K562 (cell line): ENCODE data around the gene TYW5. TPM values are rescaled to one million over a fixed set of nuclear protein-coding genes. Genes with fewer than 3 reads are reported as not detected.

Experiments
- ARNT ChIP-seq, 2 experiments: fragments of 450-650 bp; IDR thresholded peaks; 2 replicates each; pipeline ENCODE4 v1.6.1; 2016; ENCODE audit warnings: mild to moderate bottlenecking in 1 of 2
- ASH1L ChIP-seq: fragments of 450-650 bp; IDR thresholded peaks from 2 replicates; pipeline ENCODE4 v1.6.1; 2018; ENCODE audit warnings: borderline replicate concordance, mild to moderate bottlenecking, low read depth; ENCODE audit not compliant: partially characterized antibody
- ATF1 ChIP-seq, 2 experiments: fragments of 450-650 bp in 1 of 2; IDR thresholded peaks; 2 replicates each; pipeline ENCODE4 v1.6.1; 2016; ENCODE audit warnings: missing compliant biosample characterization in 1 of 2, missing genetic modification characterization in 1 of 2
- BCOR ChIP-seq: fragments of 450-650 bp; IDR thresholded peaks from 2 replicates; pipeline ENCODE4 v1.6.1; 2016
- C11orf30 ChIP-seq: fragments of 450-650 bp; IDR thresholded peaks from 2 replicates; pipeline ENCODE4 v1.6.1; 2016; ENCODE audit warnings: low read depth, mild to moderate bottlenecking
- CEBPG ChIP-seq, 3 experiments: fragments of 200-800 bp in 1 of 3; sonication (Bioruptor generic) in 1 of 3; sonication (generic) in 1 of 3; formaldehyde crosslinking in 1 of 3; IDR thresholded peaks in 2 of 3; conservative IDR thresholded peaks in 1 of 3; 2 replicates each; pipeline versions ENCODE4 v1.6.1 to v1.8.0; 2016 to 2022; ENCODE audit warnings: missing compliant biosample characterization in 2 of 3, missing genetic modification characterization in 2 of 3, mild to moderate bottlenecking in 1 of 3, missing genetic modification reagents in 1 of 3
- ETV1 ChIP-seq: fragments of 450-650 bp; conservative IDR thresholded peaks from 2 replicates; pipeline ENCODE4 v1.6.1; 2016; ENCODE audit warnings: missing genetic modification characterization, control low read depth, low read depth, missing compliant biosample characterization
- FIP1L1 ChIP-seq: fragments of 200-400 bp; formaldehyde crosslinking; IDR thresholded peaks from 2 replicates; pipeline ENCODE4 v1.6.1; 2018; ENCODE audit warnings: mild to moderate bottlenecking, low read depth, low read length; ENCODE audit not compliant: poor library complexity, severe bottlenecking
- GTF2A2 ChIP-seq: IDR thresholded peaks from 2 replicates; pipeline ENCODE4 v1.6.1; 2016; ENCODE audit warnings: mild to moderate bottlenecking, missing genetic modification characterization, missing compliant biosample characterization
- GTF2F1 ChIP-seq: IDR thresholded peaks from 2 replicates; pipeline ENCODE4 v1.6.1; 2011; ENCODE audit warnings: low read depth, low read length, improper control_type of control experiment
- HCFC1 ChIP-seq: IDR thresholded peaks from 2 replicates; pipeline ENCODE4 v1.6.1; 2012; ENCODE audit warnings: low read depth, low read length, improper control_type of control experiment
- NFIC ChIP-seq: fragments of 450-650 bp; IDR thresholded peaks from 2 replicates; pipeline ENCODE4 v1.6.1; 2017; ENCODE audit warnings: mild to moderate bottlenecking, inconsistent platforms
- NFYB ChIP-seq: IDR thresholded peaks from 2 replicates; pipeline ENCODE4 v1.6.1; 2011; ENCODE audit warnings: mild to moderate bottlenecking, moderate library complexity; ENCODE audit not compliant: insufficient read length; ENCODE audit errors: extremely low read depth
- POLR2G ChIP-seq: fragments of 200-400 bp; formaldehyde crosslinking; IDR thresholded peaks from 2 replicates; pipeline ENCODE4 v1.6.1; 2017; ENCODE audit warnings: low read depth, mild to moderate bottlenecking, antibody characterized with exemption, low read length, moderate library complexity
- POLR2H ChIP-seq: IDR thresholded peaks from 2 replicates; pipeline ENCODE4 v1.6.1; 2016; ENCODE audit warnings: missing genetic modification characterization, low read depth, mild to moderate bottlenecking, control low read depth, missing compliant biosample characterization, moderate library complexity
- SIN3B ChIP-seq: fragments of 450-650 bp; IDR thresholded peaks from 2 replicates; pipeline ENCODE4 v1.6.1; 2017; ENCODE audit warnings: low read depth, mild to moderate bottlenecking, moderate library complexity
- SIRT6 ChIP-seq: IDR thresholded peaks from one replicate; pipeline ENCODE4 v1.6.1; 2012; ENCODE audit warnings: low read depth, mild to moderate bottlenecking, control low read depth, inconsistent platforms, low read length, moderate library complexity
- SIX5 ChIP-seq, 2 experiments: IDR thresholded peaks; 2 replicates each; pipeline ENCODE4 v1.6.1; 2011; ENCODE audit warnings: low read length in 2 of 2, borderline replicate concordance in 1 of 2, low read depth in 1 of 2, mild to moderate bottlenecking in 1 of 2, moderate library complexity in 1 of 2; ENCODE audit not compliant: insufficient read depth in 1 of 2
- TAF1 ChIP-seq: IDR thresholded peaks from 2 replicates; pipeline ENCODE4 v1.6.1; 2011; ENCODE audit warnings: mild to moderate bottlenecking, low read length, moderate library complexity; ENCODE audit not compliant: insufficient read depth, control insufficient read depth, severe bottlenecking; ENCODE audit errors: extremely low read depth
- TAF7 ChIP-seq: fragments of 450-650 bp; IDR thresholded peaks from 2 replicates; pipeline ENCODE4 v1.6.1; 2016; ENCODE audit warnings: missing genetic modification characterization, missing compliant biosample characterization
- ZNF121 ChIP-seq: sonication (generic); formaldehyde crosslinking; conservative IDR thresholded peaks from 2 replicates; pipeline ENCODE4 v1.8.0; 2022; ENCODE audit warnings: missing genetic modification reagents
- ZNF77 ChIP-seq: fragments of 250-450 bp; sonication (Bioruptor Pico); IDR thresholded peaks from 2 replicates; pipeline ENCODE4 v1.5.0; 2020
- polyA plus RNA-seq, 8 experiments: library from polyadenylated mRNA; depleted of rRNA in 4 of 8; stranded (reverse) in 5 of 8; unstranded in 3 of 8; fragments of >200 nt; fragmentation: Nextera tagmentation in 2 of 8; fragmentation: Illumina TruSeq in 1 of 8; extraction: Ambion mirVana in 2 of 8; extraction: Trizol in 1 of 8; gene quantifications; 2 replicates each; pipeline versions ENCODE4 v1.2.1 to v1.2.3, GENCODE V29; 2011 to 2014; ENCODE audit warnings: inconsistent platforms in 1 of 8, missing spikeins in 1 of 8
- total RNA-seq, 7 experiments: library from RNA; depleted of rRNA in 6 of 7; stranded (reverse); fragments of >200 nt in 6 of 7; fragmentation: Illumina TruSeq in 2 of 7; extraction: Trizol in 2 of 7; gene quantifications; 2 replicates each; pipeline versions ENCODE4 v1.2.1 to v1.2.3, GENCODE V29; 2011 to 2021; ENCODE audit warnings: low replicate concordance in 1 of 7
- TF ChIP-seq, protein P1 (sequence below): sonication (generic); formaldehyde crosslinking; IDR thresholded peaks from 2 replicates; pipeline ENCODE4 v1.8.0; 2022; ENCODE audit warnings: missing genetic modification reagents, mild to moderate bottlenecking, borderline replicate concordance
- TF ChIP-seq, protein P2 (sequence below): sonication (generic); formaldehyde crosslinking; IDR thresholded peaks from 2 replicates; pipeline ENCODE4 v1.4.0; 2020; ENCODE audit warnings: mild to moderate bottlenecking, missing genetic modification reagents
- TF ChIP-seq, protein P3 (sequence below): sonication (generic); formaldehyde crosslinking; IDR thresholded peaks from 2 replicates; pipeline ENCODE4 v1.5.0; 2020; ENCODE audit warnings: missing genetic modification reagents

The TYW5 gene
- total and polyA plus RNA-seq, 9 of the 15 experiments (the other 6 are each of a cell fraction or from before 2014, with no cell fraction given) = 3.6 to 7.7 (median 4.6) TPM

DNA sequence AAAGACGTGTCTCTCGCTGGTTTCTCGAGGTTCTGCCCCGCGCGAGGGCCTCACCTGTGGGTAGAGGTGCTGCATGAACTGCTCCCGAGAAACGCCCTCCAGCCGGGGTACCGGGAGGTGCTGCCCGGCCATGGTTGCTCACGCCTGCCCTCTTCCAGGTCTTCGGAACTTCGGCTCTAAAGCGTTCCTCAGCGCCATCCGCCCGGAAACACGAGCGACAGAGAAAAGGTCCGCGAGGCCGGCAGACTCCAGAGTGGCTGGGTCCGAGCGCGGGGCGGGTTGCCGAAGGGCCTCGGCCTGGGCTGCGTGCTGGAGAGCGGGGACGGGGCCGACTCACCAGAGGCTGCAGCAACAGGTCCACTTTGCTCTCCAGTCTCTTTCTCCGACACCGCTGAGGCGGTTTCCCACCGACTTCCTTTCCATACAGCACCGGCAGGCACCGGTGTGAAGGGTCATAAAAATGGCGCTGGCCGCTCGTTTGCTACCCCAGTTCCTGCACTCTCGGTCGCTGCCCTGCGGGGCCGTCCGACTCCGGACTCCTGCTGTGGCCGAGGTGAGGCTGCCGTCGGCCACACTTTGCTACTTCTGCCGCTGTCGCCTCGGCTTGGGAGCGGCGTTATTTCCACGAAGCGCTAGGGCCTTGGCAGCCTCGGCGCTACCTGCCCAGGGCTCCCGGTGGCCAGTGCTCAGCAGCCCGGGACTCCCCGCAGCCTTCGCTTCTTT, at the start of gene TYW5, which contains the start of gene MAIP1 (continued):
- TF ChIP-seq, protein P1, sequence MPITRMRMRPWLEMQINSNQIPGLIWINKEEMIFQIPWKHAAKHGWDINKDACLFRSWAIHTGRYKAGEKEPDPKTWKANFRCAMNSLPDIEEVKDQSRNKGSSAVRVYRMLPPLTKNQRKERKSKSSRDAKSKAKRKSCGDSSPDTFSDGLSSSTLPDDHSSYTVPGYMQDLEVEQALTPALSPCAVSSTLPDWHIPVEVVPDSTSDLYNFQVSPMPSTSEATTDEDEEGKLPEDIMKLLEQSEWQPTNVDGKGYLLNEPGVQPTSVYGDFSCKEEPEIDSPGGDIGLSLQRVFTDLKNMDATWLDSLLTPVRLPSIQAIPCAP (CRISPR knock-in tag) = 0 out of 2 replicates have a peak, but pooled peaks have one; percentile 28
- TF ChIP-seq, protein P2, sequence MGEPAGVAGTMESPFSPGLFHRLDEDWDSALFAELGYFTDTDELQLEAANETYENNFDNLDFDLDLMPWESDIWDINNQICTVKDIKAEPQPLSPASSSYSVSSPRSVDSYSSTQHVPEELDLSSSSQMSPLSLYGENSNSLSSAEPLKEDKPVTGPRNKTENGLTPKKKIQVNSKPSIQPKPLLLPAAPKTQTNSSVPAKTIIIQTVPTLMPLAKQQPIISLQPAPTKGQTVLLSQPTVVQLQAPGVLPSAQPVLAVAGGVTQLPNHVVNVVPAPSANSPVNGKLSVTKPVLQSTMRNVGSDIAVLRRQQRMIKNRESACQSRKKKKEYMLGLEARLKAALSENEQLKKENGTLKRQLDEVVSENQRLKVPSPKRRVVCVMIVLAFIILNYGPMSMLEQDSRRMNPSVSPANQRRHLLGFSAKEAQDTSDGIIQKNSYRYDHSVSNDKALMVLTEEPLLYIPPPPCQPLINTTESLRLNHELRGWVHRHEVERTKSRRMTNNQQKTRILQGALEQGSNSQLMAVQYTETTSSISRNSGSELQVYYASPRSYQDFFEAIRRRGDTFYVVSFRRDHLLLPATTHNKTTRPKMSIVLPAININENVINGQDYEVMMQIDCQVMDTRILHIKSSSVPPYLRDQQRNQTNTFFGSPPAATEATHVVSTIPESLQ (CRISPR knock-in tag) = no peak
- TF ChIP-seq ZNF77 (CRISPR knock-in tag) (no peak), TAF1 (peak; percentile 95), CEBPG (CRISPR knock-in tag; IDR thresholded peaks at IDR 0.05) (no peak), CEBPG (tag; conservative IDR thresholded peaks at IDR 0.05 in 1 of 2, IDR thresholded peaks at IDR 0.05 in 1 of 2) (no peak), GTF2A2 (tag) (peak; percentile 91), GTF2F1 (no peak), POLR2H (tag) (peak; percentile 28; the same call in 1 of the 2 replicates), POLR2G (peak; percentile 93), SIRT6 (no peak), ETV1 (tag) (no peak), C11orf30 (peak; percentile 100), FIP1L1 (peak; percentile 84), ZNF121 (CRISPR knock-in tag) (no peak), TAF7 (tag) (peak; percentile 14; the same call in 1 of the 2 replicates), HCFC1 (peak; percentile 62), ATF1 (CRISPR knock-in tag; IDR thresholded peaks at IDR 0.05) (no peak), ATF1 (tag; IDR thresholded peaks at IDR 0.05) (peak; percentile 90), NFIC (peak; percentile 45), ARNT (IDR thresholded peaks at IDR 0.05) (peak in 1 of 2 experiments; percentile 69; a peak in 1 of 4 replicates), NFYB (no peak), SIN3B (peak; percentile 96), SIX5 (IDR thresholded peaks at IDR 0.05; ENCODE audit: borderline replicate concordance in 1 of 2, insufficient read depth in 1 of 2, low read depth in 1 of 2, low read length in 2 of 2) (peak; percentile 5 to 24; a peak in 2 of 4 replicates), ASH1L (no peak), BCOR (peak; percentile 44; the same call in 1 of the 2 replicates)
- TF ChIP-seq, protein P3, sequence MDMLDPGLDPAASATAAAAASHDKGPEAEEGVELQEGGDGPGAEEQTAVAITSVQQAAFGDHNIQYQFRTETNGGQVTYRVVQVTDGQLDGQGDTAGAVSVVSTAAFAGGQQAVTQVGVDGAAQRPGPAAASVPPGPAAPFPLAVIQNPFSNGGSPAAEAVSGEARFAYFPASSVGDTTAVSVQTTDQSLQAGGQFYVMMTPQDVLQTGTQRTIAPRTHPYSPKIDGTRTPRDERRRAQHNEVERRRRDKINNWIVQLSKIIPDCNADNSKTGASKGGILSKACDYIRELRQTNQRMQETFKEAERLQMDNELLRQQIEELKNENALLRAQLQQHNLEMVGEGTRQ = no peak
